Rectal smooth muscle tissue (tissue), 1 donor: ENCODE data around the gene TYROBP.
"Not testable (repeated sequence)": the region's sequence is repeated elsewhere in the genome, so short reads cannot be mapped to it uniquely, and the experiment has no call there.

ENCODE experiments used
- H3K27ac ChIP-seq: one replicate; pipeline ENCODE4 v1.7.0; 2013; ENCODE audit warnings: low read depth, low read length, inconsistent platforms
- H3K27me3 ChIP-seq: one replicate; pipeline ENCODE4 v1.7.0; 2013; ENCODE audit warnings: low read length; ENCODE audit not compliant: control insufficient read depth, insufficient read depth
- H3K36me3 ChIP-seq: one replicate; pipeline ENCODE4 v1.7.0; 2013; ENCODE audit warnings: low read length; ENCODE audit not compliant: control insufficient read depth, insufficient read depth
- H3K4me1 ChIP-seq: one replicate; pipeline ENCODE4 v1.7.0; 2013; ENCODE audit warnings: low read length; ENCODE audit not compliant: control insufficient read depth, insufficient read depth
- H3K4me3 ChIP-seq: one replicate; pipeline ENCODE4 v1.7.0; 2013; ENCODE audit warnings: low read length
- H3K9ac ChIP-seq: one replicate; pipeline ENCODE4 v1.7.0; 2013; ENCODE audit warnings: low read length

The TYROBP gene

GRCh38 chr19:35903550-35904179 is 4.4 kb downstream of the TYROBP start:
- no peaks in the 10 kb centered on the region for H3K27me3 ChIP-seq
- no peak overlapping the region for H3K9ac ChIP-seq
- peak overlapping the region; percentile 47 for H3K4me3 ChIP-seq
- no peaks in the 10 kb centered on the region for H3K36me3 ChIP-seq
- peak overlapping the region; percentile 52 for H3K27ac ChIP-seq
- H3K4me1 ChIP-seq, result no peaks in the 10 kb centered on the region

- peak overlapping the region; percentile 47 for H3K4me3 ChIP-seq
- H3K36me3 ChIP-seq, result no peaks in the 10 kb centered on the region
- H3K27ac ChIP-seq, result peak overlapping the region; percentile 52
- no peaks in the 10 kb centered on the region for H3K27me3 ChIP-seq
- peaks cover 2% of the 10 kb centered on the region for H3K4me1 ChIP-seq
- no peak overlapping the region for H3K9ac ChIP-seq
These were observed 5.1 kb downstream of the TYROBP start for GRCh38 chr19:35902870-35903475.

- Histone ChIP-seq H3K27ac (peak within 1 kb of the TSS; percentile 52), H3K4me1 (peaks cover 2% of the 10 kb centered on the region), H3K36me3 (no peaks in the 10 kb centered on the region), H3K4me3 (peak within 1 kb of the TSS; percentile 47), H3K27me3 (no peaks in the 10 kb centered on the region), H3K9ac (no peak within 1 kb of the TSS)
These were observed 6.0 kb downstream of the TYROBP start, which contains the start of gene HCST for GRCh38 chr19:35901854-35902661. HCST (plus strand) TSS chr19:35902529; CDS start chr19:35902594, 65 bp downstream.

- H3K9ac ChIP-seq, result no peak overlapping the region
- peaks cover 2% of the 10 kb centered on the region for H3K4me1 ChIP-seq
- peaks cover 2% of the 10 kb centered on the region for H3K36me3 ChIP-seq
- H3K4me3 ChIP-seq, result peak overlapping the region; percentile 84
- peak overlapping the region; percentile 27 for H3K27ac ChIP-seq
- no peaks in the 10 kb centered on the region for H3K27me3 ChIP-seq
These were observed 6.9 kb downstream of the TYROBP start for GRCh38 chr19:35901055-35901644.

- Histone ChIP-seq H3K27ac (peak overlapping the region; percentile 77), H3K9ac (peak overlapping the region; percentile 35), H3K4me3 (peak overlapping the region; percentile 84), H3K27me3 (no peaks in the 10 kb centered on the region), H3K4me1 (peaks cover 2% of the 10 kb centered on the region), H3K36me3 (peaks cover 6% of the 10 kb centered on the region)
These were observed 8.4 kb downstream of the TYROBP start for GRCh38 chr19:35899547-35900214.

GRCh38 chr19:35898499-35898809 is 9.6 kb downstream of the TYROBP start:
- Histone ChIP-seq H3K27me3 (no peaks in the 10 kb centered on the region), H3K4me1 (peaks cover 2% of the 10 kb centered on the region), H3K9ac (peak overlapping the region; percentile 66), H3K4me3 (peak overlapping the region; percentile 84), H3K27ac (peak overlapping the region; percentile 77), H3K36me3 (peaks cover 10% of the 10 kb centered on the region)

- no peaks in the 10 kb centered on the region for H3K27me3 ChIP-seq
- H3K4me1 ChIP-seq, result peaks cover 2% of the 10 kb centered on the region
- H3K9ac ChIP-seq, result no peak overlapping the region
- peak overlapping the region; percentile 84 for H3K4me3 ChIP-seq
- peaks cover 14% of the 10 kb centered on the region for H3K36me3 ChIP-seq
- H3K27ac ChIP-seq, result no peak overlapping the region
These were observed 10.2 kb downstream of the TYROBP start for GRCh38 chr19:35897706-35898451.

GRCh38 chr19:35896643-35897040 is 11.5 kb downstream of the TYROBP start:
- Histone ChIP-seq H3K36me3 (peaks cover 16% of the 10 kb centered on the region), H3K4me3 (no peak overlapping the region)

GRCh38 chr19:35895911-35896642 is 12.0 kb downstream of the TYROBP start:
- Histone ChIP-seq H3K27me3 (no peaks in the 10 kb centered on the region), H3K36me3 (peaks cover 16% of the 10 kb centered on the region), H3K27ac (no peak overlapping the region), H3K9ac (no peak overlapping the region), H3K4me1 (peaks cover 2% of the 10 kb centered on the region), H3K4me3 (no peak overlapping the region)

More at GRCh38 chr19:35896643-35897040, 11.5 kb downstream of the TYROBP start:
- H3K9ac ChIP-seq, result no peak overlapping the region
- no peak overlapping the region for H3K27ac ChIP-seq
- H3K4me1 ChIP-seq, result peaks cover 2% of the 10 kb centered on the region
- no peaks in the 10 kb centered on the region for H3K27me3 ChIP-seq

GRCh38 chr19:35894342-35894741 is 13.8 kb downstream of the TYROBP start:
- Histone ChIP-seq H3K27me3 (no peaks in the 10 kb centered on the region), H3K4me1 (peaks cover 2% of the 10 kb centered on the region), H3K27ac (no peak overlapping the region), H3K9ac (no peak overlapping the region), H3K36me3 (peaks cover 19% of the 10 kb centered on the region), H3K4me3 (no peak overlapping the region)

- not testable (repeated sequence) for H3K9ac ChIP-seq, H3K4me1 ChIP-seq, H3K4me3 ChIP-seq, H3K27me3 ChIP-seq, H3K27ac ChIP-seq
- H3K36me3 ChIP-seq, result peaks cover 27% of the 10 kb centered on the region
These were observed 16.3 kb downstream of the TYROBP start for GRCh38 chr19:35891819-35892218.
